ENCODE measurements around the gene KLHDC4. TPM values are rescaled to one million over a fixed set of nuclear protein-coding genes. Genes with fewer than 3 reads are reported as not detected.

KLHDC4 gene
- polyA plus RNA-seq, 1 of the 3 experiments (the other 2 are of a cell fraction), result 51.2 TPM

GRCh38 chr16:87687998-87688529, 77.7 kb downstream of the KLHDC4 start:
- no peaks in the 10 kb centered on the region; the same call in 1 of the 2 replicates for H3K27me3 ChIP-seq (ENCODE audit: insufficient read depth)
- no peaks in the 10 kb centered on the region for H3F3A ChIP-seq (replicated peaks; ENCODE audit: insufficient read depth)
- no peak for DNase-seq
- H3K79me2 ChIP-seq (ENCODE audit: insufficient read depth), result no peaks in the 10 kb centered on the region
- H3K9ac ChIP-seq, result no peak overlapping the region
- H3K4me1 ChIP-seq (ENCODE audit: control insufficient read depth in 1 of 2, insufficient read depth in 2 of 2, low read depth in 1 of 2, low read length in 1 of 2), result peaks cover 0 to 3% of the 10 kb centered on the region in 2 experiments; a peak in 1 of 4 replicates
- CTCF ChIA-PET, result interaction anchor here (1.3 kb wide), 1 partner anchor 82 kb away, joined by 4 read pairs; no protein-coding TSS in a partner anchor
- no peak overlapping the region for H2AFZ ChIP-seq (ENCODE audit: low read depth)
- WGBS (ENCODE audit: low lambda C conversion rate), result 55% methylated on average over 2 of the region's 14 CpGs
- no peaks in the 10 kb centered on the region for H3K9me3 ChIP-seq
- no peaks in the 10 kb centered on the region for H3K36me3 ChIP-seq (replicated peaks in 1 of 2; ENCODE audit: control insufficient read depth in 1 of 2, insufficient read depth in 2 of 2, low read length in 1 of 2)
- H3K4me2 ChIP-seq, result no peak overlapping the region
- TF ChIP-seq ELF1 (IDR thresholded peaks at IDR 0.05) (no peak), REST (IDR thresholded peaks at IDR 0.05; ENCODE audit: low read depth, low read length) (no peak), USF2 (IDR thresholded peaks at IDR 0.05; ENCODE audit: borderline replicate concordance, low read depth, low read length) (no peak), RXRA (IDR thresholded peaks at IDR 0.05; ENCODE audit: borderline replicate concordance, low read depth) (no peak), TCF12 (IDR thresholded peaks at IDR 0.05) (no peak), FOXM1 (IDR thresholded peaks at IDR 0.05; ENCODE audit: low read depth) (no peak), GABPA (IDR thresholded peaks at IDR 0.05; ENCODE audit: low read depth) (no peak), TEAD4 (IDR thresholded peaks at IDR 0.05; ENCODE audit: borderline replicate concordance, insufficient read depth) (no peak), USF1 (IDR thresholded peaks at IDR 0.05; ENCODE audit: borderline replicate concordance, low read depth) (no peak)
- H3K9me2 ChIP-seq, result no peaks in the 10 kb centered on the region
- no peak overlapping the region for H3K4me3 ChIP-seq (ENCODE audit: low read depth in 2 of 2, low read length in 1 of 2)
- no peaks in the 10 kb centered on the region for H4K20me1 ChIP-seq (ENCODE audit: insufficient read depth)
- POLR2A ChIA-PET, result no interaction called here
- H3K27ac ChIP-seq (ENCODE audit: low read depth in 2 of 2, low read length in 1 of 2), result no peak overlapping the region

GRCh38 chr16:87687126-87687910, 78.5 kb downstream of the KLHDC4 start:
- Histone ChIP-seq H3K27me3 (ENCODE audit: insufficient read depth) (no peaks in the 10 kb centered on the region; the same call in 1 of the 2 replicates), H3K9me3 (no peaks in the 10 kb centered on the region), H3K4me3 (ENCODE audit: low read depth in 2 of 2, low read length in 1 of 2) (no peak overlapping the region), H2AFZ (ENCODE audit: low read depth) (no peak overlapping the region), H3K4me2 (no peak overlapping the region), H3K27ac (ENCODE audit: low read depth in 2 of 2, low read length in 1 of 2) (no peak overlapping the region), H3K4me1 (ENCODE audit: control insufficient read depth in 1 of 2, insufficient read depth in 2 of 2, low read depth in 1 of 2, low read length in 1 of 2) (peaks cover 0 to 3% of the 10 kb centered on the region in 2 experiments; a peak in 1 of 4 replicates), H3K36me3 (replicated peaks in 1 of 2; ENCODE audit: control insufficient read depth in 1 of 2, insufficient read depth in 2 of 2, low read length in 1 of 2) (no peaks in the 10 kb centered on the region), H3K9ac (no peak overlapping the region), H3F3A (replicated peaks; ENCODE audit: insufficient read depth) (no peaks in the 10 kb centered on the region), H3K9me2 (no peaks in the 10 kb centered on the region), H3K79me2 (ENCODE audit: insufficient read depth) (no peaks in the 10 kb centered on the region), H4K20me1 (ENCODE audit: insufficient read depth) (no peaks in the 10 kb centered on the region)
- ChIA-PET CTCF (no interaction called here), POLR2A (no interaction called here)
- WGBS (ENCODE audit: low lambda C conversion rate), result 61% methylated on average over 17 of the region's 31 CpGs
- no peak for DNase-seq
- TF ChIP-seq EP300 (IDR thresholded peaks at IDR 0.05; ENCODE audit: borderline replicate concordance in 1 of 2, low read depth in 1 of 2, low read length in 1 of 2) (no peak), MXI1 (IDR thresholded peaks at IDR 0.05; ENCODE audit: low read depth, low read length) (no peak), SIN3A (IDR thresholded peaks at IDR 0.05; ENCODE audit: borderline replicate concordance, low read depth, low read length) (no peak), GATA2 (CRISPR knock-in tag; IDR thresholded peaks at IDR 0.05) (no peak), EZH2phosphoT487 (IDR thresholded peaks at IDR 0.05; ENCODE audit: borderline replicate concordance, low read depth) (no peak), USF1 (IDR thresholded peaks at IDR 0.05; ENCODE audit: borderline replicate concordance, low read depth) (no peak), IRF3 (IDR thresholded peaks at IDR 0.05; ENCODE audit: low read depth, low read length) (no peak), FOXM1 (IDR thresholded peaks at IDR 0.05; ENCODE audit: low read depth) (no peak), SMC3 (IDR thresholded peaks at IDR 0.05; ENCODE audit: low read depth, low read length) (no peak)

All from SK-N-SH (cell line).